MM.1S (cell line): Measurements from ENCODE around the gene ABCC1.

Source experiments
- DNase-seq: peaks from one replicate; pipeline ENCODE4 v3.0.0-alpha.2; 2015
- H2AFZ ChIP-seq: fragments of 300-600 bp; sonication (generic); 2 replicates; pipeline ENCODE4 v1.6.0; 2016; ENCODE audit warnings: antibody characterized with exemption, low read length
- H3F3A ChIP-seq: fragments of 300-600 bp; sonication (generic); 2 replicates; pipeline ENCODE4 v1.6.1; 2016; ENCODE audit warnings: mild to moderate bottlenecking, antibody characterized with exemption, low read length, moderate library complexity, mixed read lengths; ENCODE audit not compliant: insufficient read depth
- H3K27ac ChIP-seq: fragments of 300-600 bp; sonication (generic); 2 replicates; pipeline ENCODE4 v1.5.1; 2016; ENCODE audit warnings: mild to moderate bottlenecking, low read length
- H3K27me3 ChIP-seq: fragments of 300-600 bp; sonication (generic); replicated peaks from 2 replicates; pipeline ENCODE4 v1.6.0; 2016; ENCODE audit warnings: low read length; ENCODE audit not compliant: insufficient read depth
- H3K36me3 ChIP-seq: fragments of 300-600 bp; sonication (generic); replicated peaks from 2 replicates; pipeline ENCODE4 v1.6.1; 2016; ENCODE audit warnings: mild to moderate bottlenecking, low read length, mixed read lengths; ENCODE audit not compliant: insufficient read depth
- H3K4me1 ChIP-seq: fragments of 300-600 bp; sonication (generic); 2 replicates; pipeline ENCODE4 v1.6.1; 2016; ENCODE audit warnings: low read length, mixed read lengths
- H3K4me2 ChIP-seq: fragments of 300-600 bp; sonication (generic); 2 replicates; pipeline ENCODE4 v1.6.0; 2016; ENCODE audit warnings: low read depth, low read length
- H3K4me3 ChIP-seq: fragments of 300-600 bp; sonication (generic); 2 replicates; pipeline ENCODE4 v1.5.1; 2016; ENCODE audit warnings: low read length, mixed read lengths
- H3K79me2 ChIP-seq: fragments of 300-600 bp; sonication (generic); 2 replicates; pipeline ENCODE4 v1.6.1; 2016; ENCODE audit warnings: mixed run types, low read length, mixed read lengths
- H3K9ac ChIP-seq: fragments of 300-600 bp; sonication (generic); 2 replicates; pipeline ENCODE4 v1.6.1; 2016; ENCODE audit warnings: low read length, mixed read lengths
- H3K9me2 ChIP-seq: fragments of 300-600 bp; sonication (generic); replicated peaks from 2 replicates; pipeline ENCODE4 v1.6.1; 2016; ENCODE audit warnings: mild to moderate bottlenecking, low read length, mixed read lengths; ENCODE audit not compliant: insufficient read depth
- H3K9me3 ChIP-seq: fragments of 300-600 bp; sonication (generic); replicated peaks from 2 replicates; pipeline ENCODE4 v1.6.1; 2016; ENCODE audit warnings: mild to moderate bottlenecking, low read length, mixed read lengths; ENCODE audit not compliant: insufficient read depth
- H4K20me1 ChIP-seq: fragments of 300-600 bp; sonication (generic); 2 replicates; pipeline ENCODE4 v1.6.1; 2016; ENCODE audit warnings: mild to moderate bottlenecking, low read length, moderate library complexity, mixed read lengths; ENCODE audit not compliant: insufficient read depth
- CTCF ChIP-seq: fragments of 300-600 bp; sonication (generic); IDR thresholded peaks from 2 replicates; pipeline ENCODE4 v1.5.1; 2016; ENCODE audit warnings: antibody characterized with exemption, low read length, mixed read lengths
- EZH2 ChIP-seq: fragments of 300-600 bp; sonication (generic); optimal IDR thresholded peaks from 2 replicates; pipeline ENCODE3; 2017; ENCODE audit warnings: low read depth, mild to moderate bottlenecking, antibody characterized with exemption, low read length, mixed read lengths
- EZH2phosphoT487 ChIP-seq: fragments of 300-600 bp; sonication (generic); IDR thresholded peaks from 2 replicates; pipeline ENCODE4 v1.6.1; 2018; ENCODE audit warnings: antibody characterized with exemption, low read length

The ABCC1 gene

DNA sequence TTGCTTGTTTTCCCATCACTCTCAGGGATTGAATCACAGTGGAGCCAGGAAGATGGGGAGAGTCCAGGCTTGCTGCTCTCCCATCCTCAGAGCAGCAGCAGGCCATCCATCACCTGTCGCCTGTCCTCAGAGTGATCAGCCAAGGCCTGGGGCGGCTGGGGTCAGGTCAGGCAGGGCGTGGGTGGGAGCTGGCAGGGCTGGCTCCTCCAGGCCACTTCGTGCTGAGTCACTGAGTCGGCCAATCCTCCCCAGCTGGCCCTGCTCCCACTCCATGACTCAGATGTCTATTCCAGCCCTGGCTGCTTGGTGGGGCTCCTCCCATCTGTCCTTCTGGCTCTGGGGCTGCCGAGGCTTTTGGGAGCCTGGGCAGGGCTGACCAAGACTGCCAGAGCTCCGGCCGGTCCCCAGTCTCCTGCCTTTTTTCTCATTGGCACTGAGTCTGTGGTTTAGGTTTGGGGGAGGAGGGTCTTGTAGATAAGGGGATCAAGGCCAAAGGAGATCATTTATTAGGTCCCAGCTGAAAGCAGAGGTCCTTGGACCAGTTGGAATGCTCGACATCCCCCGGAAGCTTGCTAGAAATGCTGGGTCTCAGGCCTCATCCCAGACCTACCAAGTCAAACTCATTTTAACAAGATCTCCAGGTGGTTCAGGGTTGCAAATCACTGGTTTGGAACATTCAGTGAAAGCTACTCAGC lies 72.7 kb downstream of the ABCC1 start:
- Histone ChIP-seq H3K36me3 (no peaks in the 10 kb centered on the region), H3F3A (no peaks in the 10 kb centered on the region), H4K20me1 (no peaks in the 10 kb centered on the region), H3K9ac (no peak overlapping the region), H3K27me3 (no peaks in the 10 kb centered on the region), H3K27ac (no peak overlapping the region), H3K9me2 (no peaks in the 10 kb centered on the region), H2AFZ (no peak overlapping the region), H3K4me3 (no peak overlapping the region), H3K79me2 (no peaks in the 10 kb centered on the region), H3K4me2 (no peak overlapping the region), H3K4me1 (no peaks in the 10 kb centered on the region), H3K9me3 (no peaks in the 10 kb centered on the region)
- TF ChIP-seq EZH2phosphoT487 (no peak), CTCF (no peak), EZH2 (no peak)
- DNase-seq, result no peak

GRCh38 chr16:16022683-16023064 lies 73.3 kb downstream of the ABCC1 start:
- Histone ChIP-seq H3K4me3 (no peak overlapping the region), H3K36me3 (no peaks in the 10 kb centered on the region), H3K79me2 (no peaks in the 10 kb centered on the region), H3K27me3 (no peaks in the 10 kb centered on the region), H3K27ac (no peak overlapping the region), H3K9ac (no peak overlapping the region), H3F3A (no peaks in the 10 kb centered on the region), H2AFZ (no peak overlapping the region), H3K4me1 (no peaks in the 10 kb centered on the region), H3K4me2 (no peak overlapping the region), H3K9me3 (no peaks in the 10 kb centered on the region), H3K9me2 (no peaks in the 10 kb centered on the region), H4K20me1 (no peaks in the 10 kb centered on the region)
- TF ChIP-seq EZH2phosphoT487, result no peak
- TF ChIP-seq EZH2, result no peak
- TF ChIP-seq CTCF, result no peak
- no peak for DNase-seq

DNA sequence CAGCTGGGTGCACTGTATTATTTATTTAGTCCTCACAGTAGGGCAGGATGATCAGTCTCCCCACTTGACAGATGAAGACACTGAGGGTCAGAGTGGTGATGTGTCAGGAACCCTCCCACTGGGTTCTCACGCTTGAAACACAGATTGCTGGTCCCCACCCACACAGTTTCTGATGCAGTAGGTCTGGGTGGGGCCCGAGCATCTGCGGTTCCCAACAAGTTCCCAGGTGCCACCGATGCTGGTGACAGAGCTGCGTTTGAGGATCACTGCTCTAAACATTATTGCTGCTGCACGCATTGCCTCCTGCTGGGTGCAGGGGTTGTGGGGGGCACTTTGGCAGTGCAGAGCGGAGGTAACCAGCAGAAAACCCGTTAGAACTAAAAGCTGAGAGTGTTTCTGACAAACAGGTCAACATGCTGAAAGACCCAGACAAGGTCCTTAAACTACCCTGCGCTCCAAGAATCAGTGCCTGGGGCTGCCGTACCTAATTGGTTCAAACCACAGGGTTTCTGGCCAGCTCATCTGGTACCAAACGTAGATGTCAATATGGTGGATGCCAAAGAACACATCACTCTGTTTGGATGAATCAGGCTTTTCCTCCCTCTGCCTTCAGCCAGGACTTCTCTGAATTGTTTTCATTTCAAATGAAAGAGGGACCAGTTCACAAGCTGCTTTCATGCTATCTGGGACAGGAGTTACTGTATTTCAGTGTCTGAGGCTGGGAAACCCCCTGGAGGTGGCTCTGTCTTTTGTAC lies 76.0 kb downstream of the ABCC1 start:
- Histone ChIP-seq H3K27ac (no peak overlapping the region), H3K79me2 (no peaks in the 10 kb centered on the region), H3K4me1 (no peaks in the 10 kb centered on the region), H3K27me3 (no peaks in the 10 kb centered on the region), H3K36me3 (no peaks in the 10 kb centered on the region), H3F3A (no peaks in the 10 kb centered on the region), H3K4me2 (no peak overlapping the region), H3K9ac (no peak overlapping the region), H3K9me3 (no peaks in the 10 kb centered on the region), H3K4me3 (no peak overlapping the region), H3K9me2 (no peaks in the 10 kb centered on the region), H4K20me1 (no peaks in the 10 kb centered on the region), H2AFZ (no peak overlapping the region)
- no peak for DNase-seq
- TF ChIP-seq CTCF (no peak), EZH2phosphoT487 (no peak), EZH2 (no peak)
